Measurements from ENCODE around the gene CCL28. TPM values are rescaled to one million over a fixed set of nuclear protein-coding genes. Genes with fewer than 3 reads are reported as not detected.

Gene CCL28
- total and polyA plus RNA-seq, 2 of the 13 experiments (the other 11 are each of a cell fraction or from before 2014, with no cell fraction given): 0.03 TPM; not detected in 1

DNA sequence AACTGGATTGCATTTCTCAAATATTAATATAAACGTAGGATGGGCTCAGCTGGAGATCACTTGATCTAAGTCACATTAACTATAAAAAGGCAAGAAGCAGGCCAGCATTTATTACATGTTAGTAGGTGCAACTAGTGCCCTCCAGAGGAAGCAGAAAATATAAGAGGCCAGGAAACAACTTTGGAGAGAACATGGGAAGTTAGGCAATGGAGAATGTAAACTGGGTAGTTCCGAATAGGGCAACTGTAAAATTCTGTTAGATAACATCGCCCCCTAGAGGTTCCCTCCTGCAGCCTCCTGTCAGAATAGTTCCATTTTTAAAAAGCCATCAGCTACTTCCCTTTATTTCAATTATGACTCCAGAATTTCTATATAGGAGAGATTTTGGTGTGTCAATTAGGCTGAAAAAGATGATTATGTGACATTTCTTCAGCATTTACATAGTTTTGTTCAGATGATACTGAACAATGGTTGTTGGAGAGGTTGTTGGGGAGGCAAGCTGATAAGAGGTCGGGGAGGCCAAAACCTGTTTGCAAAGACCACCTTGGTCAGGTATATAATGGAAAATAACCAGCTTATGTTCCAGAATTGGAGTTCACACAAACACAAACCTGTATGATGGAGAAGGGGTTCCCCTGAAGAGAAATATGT lies 22.4 kb downstream of the CCL28 start (continued):
- TF ChIP-seq, protein P1, sequence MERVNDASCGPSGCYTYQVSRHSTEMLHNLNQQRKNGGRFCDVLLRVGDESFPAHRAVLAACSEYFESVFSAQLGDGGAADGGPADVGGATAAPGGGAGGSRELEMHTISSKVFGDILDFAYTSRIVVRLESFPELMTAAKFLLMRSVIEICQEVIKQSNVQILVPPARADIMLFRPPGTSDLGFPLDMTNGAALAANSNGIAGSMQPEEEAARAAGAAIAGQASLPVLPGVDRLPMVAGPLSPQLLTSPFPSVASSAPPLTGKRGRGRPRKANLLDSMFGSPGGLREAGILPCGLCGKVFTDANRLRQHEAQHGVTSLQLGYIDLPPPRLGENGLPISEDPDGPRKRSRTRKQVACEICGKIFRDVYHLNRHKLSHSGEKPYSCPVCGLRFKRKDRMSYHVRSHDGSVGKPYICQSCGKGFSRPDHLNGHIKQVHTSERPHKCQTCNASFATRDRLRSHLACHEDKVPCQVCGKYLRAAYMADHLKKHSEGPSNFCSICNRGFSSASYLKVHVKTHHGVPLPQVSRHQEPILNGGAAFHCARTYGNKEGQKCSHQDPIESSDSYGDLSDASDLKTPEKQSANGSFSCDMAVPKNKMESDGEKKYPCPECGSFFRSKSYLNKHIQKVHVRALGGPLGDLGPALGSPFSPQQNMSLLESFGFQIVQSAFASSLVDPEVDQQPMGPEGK (CRISPR knock-in tag; IDR thresholded peaks at IDR 0.05): no peak
- TF ChIP-seq TOPORS (CRISPR knock-in tag; IDR thresholded peaks at IDR 0.05) (no peak), DPF2 (CRISPR knock-in tag; IDR thresholded peaks at IDR 0.05; ENCODE audit: borderline replicate concordance, low read depth) (no peak), ZNF468 (CRISPR knock-in tag; IDR thresholded peaks at IDR 0.05) (no peak), ZNF569 (CRISPR knock-in tag; IDR thresholded peaks at IDR 0.05; ENCODE audit: borderline replicate concordance) (no peak), ZNF17 (CRISPR knock-in tag; IDR thresholded peaks at IDR 0.05) (no peak), ZNF10 (CRISPR knock-in tag; IDR thresholded peaks at IDR 0.05; ENCODE audit: borderline replicate concordance, low read depth) (no peak), ZNF263 (CRISPR knock-in tag; IDR thresholded peaks at IDR 0.05) (no peak), ZMYM4 (CRISPR knock-in tag; IDR thresholded peaks at IDR 0.05) (no peak), ATF7-NPFF (CRISPR knock-in tag; IDR thresholded peaks at IDR 0.05; ENCODE audit: low read depth) (no peak), HES4 (CRISPR knock-in tag; IDR thresholded peaks at IDR 0.05; ENCODE audit: borderline replicate concordance) (no peak), BORCS8-MEF2B (CRISPR knock-in tag; IDR thresholded peaks at IDR 0.05) (no peak)
- TF ChIP-seq, protein P2, sequence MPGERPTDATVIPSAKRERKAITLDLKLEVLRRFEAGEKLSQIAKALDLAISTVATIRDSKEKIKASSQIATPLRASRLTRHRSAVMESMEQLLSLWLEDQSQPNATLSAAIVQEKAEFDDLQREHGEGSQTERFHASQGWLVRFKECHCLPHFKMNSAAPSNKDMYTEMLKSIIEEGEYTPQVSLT (CRISPR knock-in tag; IDR thresholded peaks at IDR 0.05; ENCODE audit: borderline replicate concordance, low read depth): no peak
- TF ChIP-seq, protein P3, sequence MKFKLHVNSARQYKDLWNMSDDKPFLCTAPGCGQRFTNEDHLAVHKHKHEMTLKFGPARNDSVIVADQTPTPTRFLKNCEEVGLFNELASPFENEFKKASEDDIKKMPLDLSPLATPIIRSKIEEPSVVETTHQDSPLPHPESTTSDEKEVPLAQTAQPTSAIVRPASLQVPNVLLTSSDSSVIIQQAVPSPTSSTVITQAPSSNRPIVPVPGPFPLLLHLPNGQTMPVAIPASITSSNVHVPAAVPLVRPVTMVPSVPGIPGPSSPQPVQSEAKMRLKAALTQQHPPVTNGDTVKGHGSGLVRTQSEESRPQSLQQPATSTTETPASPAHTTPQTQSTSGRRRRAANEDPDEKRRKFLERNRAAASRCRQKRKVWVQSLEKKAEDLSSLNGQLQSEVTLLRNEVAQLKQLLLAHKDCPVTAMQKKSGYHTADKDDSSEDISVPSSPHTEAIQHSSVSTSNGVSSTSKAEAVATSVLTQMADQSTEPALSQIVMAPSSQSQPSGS (CRISPR knock-in tag; IDR thresholded peaks at IDR 0.05): no peak
- TF ChIP-seq, protein P4, sequence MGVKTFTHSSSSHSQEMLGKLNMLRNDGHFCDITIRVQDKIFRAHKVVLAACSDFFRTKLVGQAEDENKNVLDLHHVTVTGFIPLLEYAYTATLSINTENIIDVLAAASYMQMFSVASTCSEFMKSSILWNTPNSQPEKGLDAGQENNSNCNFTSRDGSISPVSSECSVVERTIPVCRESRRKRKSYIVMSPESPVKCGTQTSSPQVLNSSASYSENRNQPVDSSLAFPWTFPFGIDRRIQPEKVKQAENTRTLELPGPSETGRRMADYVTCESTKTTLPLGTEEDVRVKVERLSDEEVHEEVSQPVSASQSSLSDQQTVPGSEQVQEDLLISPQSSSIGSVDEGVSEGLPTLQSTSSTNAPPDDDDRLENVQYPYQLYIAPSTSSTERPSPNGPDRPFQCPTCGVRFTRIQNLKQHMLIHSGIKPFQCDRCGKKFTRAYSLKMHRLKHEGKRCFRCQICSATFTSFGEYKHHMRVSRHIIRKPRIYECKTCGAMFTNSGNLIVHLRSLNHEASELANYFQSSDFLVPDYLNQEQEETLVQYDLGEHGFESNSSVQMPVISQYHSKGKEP (CRISPR knock-in tag; IDR thresholded peaks at IDR 0.05): no peak
- TF ChIP-seq, protein P5, sequence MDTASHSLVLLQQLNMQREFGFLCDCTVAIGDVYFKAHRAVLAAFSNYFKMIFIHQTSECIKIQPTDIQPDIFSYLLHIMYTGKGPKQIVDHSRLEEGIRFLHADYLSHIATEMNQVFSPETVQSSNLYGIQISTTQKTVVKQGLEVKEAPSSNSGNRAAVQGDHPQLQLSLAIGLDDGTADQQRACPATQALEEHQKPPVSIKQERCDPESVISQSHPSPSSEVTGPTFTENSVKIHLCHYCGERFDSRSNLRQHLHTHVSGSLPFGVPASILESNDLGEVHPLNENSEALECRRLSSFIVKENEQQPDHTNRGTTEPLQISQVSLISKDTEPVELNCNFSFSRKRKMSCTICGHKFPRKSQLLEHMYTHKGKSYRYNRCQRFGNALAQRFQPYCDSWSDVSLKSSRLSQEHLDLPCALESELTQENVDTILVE (CRISPR knock-in tag; IDR thresholded peaks at IDR 0.05): no peak
- TF ChIP-seq, protein P6, sequence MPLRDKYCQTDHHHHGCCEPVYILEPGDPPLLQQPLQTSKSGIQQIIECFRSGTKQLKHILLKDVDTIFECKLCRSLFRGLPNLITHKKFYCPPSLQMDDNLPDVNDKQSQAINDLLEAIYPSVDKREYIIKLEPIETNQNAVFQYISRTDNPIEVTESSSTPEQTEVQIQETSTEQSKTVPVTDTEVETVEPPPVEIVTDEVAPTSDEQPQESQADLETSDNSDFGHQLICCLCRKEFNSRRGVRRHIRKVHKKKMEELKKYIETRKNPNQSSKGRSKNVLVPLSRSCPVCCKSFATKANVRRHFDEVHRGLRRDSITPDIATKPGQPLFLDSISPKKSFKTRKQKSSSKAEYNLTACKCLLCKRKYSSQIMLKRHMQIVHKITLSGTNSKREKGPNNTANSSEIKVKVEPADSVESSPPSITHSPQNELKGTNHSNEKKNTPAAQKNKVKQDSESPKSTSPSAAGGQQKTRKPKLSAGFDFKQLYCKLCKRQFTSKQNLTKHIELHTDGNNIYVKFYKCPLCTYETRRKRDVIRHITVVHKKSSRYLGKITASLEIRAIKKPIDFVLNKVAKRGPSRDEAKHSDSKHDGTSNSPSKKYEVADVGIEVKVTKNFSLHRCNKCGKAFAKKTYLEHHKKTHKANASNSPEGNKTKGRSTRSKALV (CRISPR knock-in tag; IDR thresholded peaks at IDR 0.05): no peak
- TF ChIP-seq, protein P7, sequence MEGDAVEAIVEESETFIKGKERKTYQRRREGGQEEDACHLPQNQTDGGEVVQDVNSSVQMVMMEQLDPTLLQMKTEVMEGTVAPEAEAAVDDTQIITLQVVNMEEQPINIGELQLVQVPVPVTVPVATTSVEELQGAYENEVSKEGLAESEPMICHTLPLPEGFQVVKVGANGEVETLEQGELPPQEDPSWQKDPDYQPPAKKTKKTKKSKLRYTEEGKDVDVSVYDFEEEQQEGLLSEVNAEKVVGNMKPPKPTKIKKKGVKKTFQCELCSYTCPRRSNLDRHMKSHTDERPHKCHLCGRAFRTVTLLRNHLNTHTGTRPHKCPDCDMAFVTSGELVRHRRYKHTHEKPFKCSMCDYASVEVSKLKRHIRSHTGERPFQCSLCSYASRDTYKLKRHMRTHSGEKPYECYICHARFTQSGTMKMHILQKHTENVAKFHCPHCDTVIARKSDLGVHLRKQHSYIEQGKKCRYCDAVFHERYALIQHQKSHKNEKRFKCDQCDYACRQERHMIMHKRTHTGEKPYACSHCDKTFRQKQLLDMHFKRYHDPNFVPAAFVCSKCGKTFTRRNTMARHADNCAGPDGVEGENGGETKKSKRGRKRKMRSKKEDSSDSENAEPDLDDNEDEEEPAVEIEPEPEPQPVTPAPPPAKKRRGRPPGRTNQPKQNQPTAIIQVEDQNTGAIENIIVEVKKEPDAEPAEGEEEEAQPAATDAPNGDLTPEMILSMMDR (CRISPR knock-in tag; IDR thresholded peaks at IDR 0.05): peak; percentile 87

Data from HepG2 (cell line).